Loucy (cell line): ENCODE results near the gene TAGLN3.

Experiments used
- H2AFZ ChIP-seq: fragments of 200-600 bp; sonication (generic); 2 replicates; pipeline ENCODE4 v1.6.0; 2016; ENCODE audit warnings: antibody characterized with exemption, mild to moderate bottlenecking, low read length, moderate library complexity
- H3F3A ChIP-seq: fragments of 200-600 bp; 2 replicates; pipeline ENCODE4 v1.6.0; 2016; ENCODE audit warnings: antibody characterized with exemption, low read depth, mild to moderate bottlenecking
- H3K27me3 ChIP-seq: fragments of 200-600 bp; sonication (generic); 2 replicates; pipeline ENCODE4 v1.6.1; 2014; ENCODE audit warnings: low read length, mild to moderate bottlenecking; ENCODE audit not compliant: insufficient read depth, poor library complexity, severe bottlenecking
- H3K36me3 ChIP-seq: fragments of 200-600 bp; sonication (generic); 2 replicates; pipeline ENCODE4 v1.6.1; 2016; ENCODE audit warnings: low read length; ENCODE audit not compliant: insufficient read depth
- H3K4me1 ChIP-seq: fragments of 200-600 bp; sonication (generic); 2 replicates; pipeline ENCODE4 v1.5.1; 2014; ENCODE audit warnings: low read length, mild to moderate bottlenecking; ENCODE audit not compliant: insufficient read depth, poor library complexity, severe bottlenecking
- H3K4me2 ChIP-seq: fragments of 200-600 bp; sonication (generic); 2 replicates; pipeline ENCODE4 v1.6.0; 2014; ENCODE audit warnings: antibody characterized with exemption, low read length, low read depth, mild to moderate bottlenecking; ENCODE audit not compliant: poor library complexity, severe bottlenecking
- H3K4me3 ChIP-seq: fragments of 200-600 bp; sonication (generic); 2 replicates; pipeline ENCODE4 v1.5.1; 2014; ENCODE audit warnings: low read length, mild to moderate bottlenecking, mixed read lengths; ENCODE audit not compliant: poor library complexity, severe bottlenecking
- H3K79me2 ChIP-seq: fragments of 200-600 bp; sonication (generic); 2 replicates; pipeline ENCODE4 v1.6.1; 2014; ENCODE audit warnings: low read length; ENCODE audit not compliant: insufficient read depth
- H3K9ac ChIP-seq: fragments of 200-600 bp; sonication (generic); 2 replicates; pipeline ENCODE4 v1.6.0; 2014; ENCODE audit warnings: mild to moderate bottlenecking, low read depth, low read length, moderate library complexity; ENCODE audit not compliant: poor library complexity, severe bottlenecking
- H3K9me2 ChIP-seq: fragments of 200-600 bp; sonication (generic); replicated peaks from 2 replicates; pipeline ENCODE4 v1.6.1; 2016; ENCODE audit warnings: low read depth, low read length, mixed read lengths
- H3K9me3 ChIP-seq: fragments of 200-600 bp; sonication (generic); 2 replicates; pipeline ENCODE4 v1.6.1; 2014; ENCODE audit warnings: mild to moderate bottlenecking, antibody characterized with exemption, low read length, low read depth; ENCODE audit not compliant: insufficient read depth
- H4K20me1 ChIP-seq: fragments of 200-600 bp; sonication (generic); 2 replicates; pipeline ENCODE4 v1.6.0; 2014; ENCODE audit warnings: antibody characterized with exemption, low read length, mild to moderate bottlenecking; ENCODE audit not compliant: insufficient read depth, poor library complexity, severe bottlenecking
- CTCF ChIP-seq: fragments of 200-600 bp; sonication (generic); conservative IDR thresholded peaks from 2 replicates; pipeline ENCODE4 v1.5.1; 2014; ENCODE audit warnings: mild to moderate bottlenecking, antibody characterized with exemption, low read length
- EZH2phosphoT487 ChIP-seq: fragments of 200-600 bp; IDR thresholded peaks from 2 replicates; pipeline ENCODE4 v1.6.1; 2018; ENCODE audit warnings: antibody characterized with exemption, mild to moderate bottlenecking, moderate library complexity, borderline replicate concordance

The TAGLN3 gene

GRCh38 chr3:112019716-112020115, 21.0 kb downstream of the TAGLN3 start:
- Histone ChIP-seq H3K36me3 (no peaks in the 10 kb centered on the region), H3K27me3 (no peaks in the 10 kb centered on the region), H4K20me1 (no peaks in the 10 kb centered on the region), H3F3A (no peaks in the 10 kb centered on the region), H3K9ac (no peak overlapping the region), H3K4me3 (no peak overlapping the region), H3K79me2 (no peaks in the 10 kb centered on the region), H3K9me2 (no peaks in the 10 kb centered on the region), H3K4me2 (no peak overlapping the region), H3K9me3 (no peaks in the 10 kb centered on the region), H2AFZ (no peak overlapping the region), H3K4me1 (no peaks in the 10 kb centered on the region)
- TF ChIP-seq CTCF (no peak), EZH2phosphoT487 (no peak)

GRCh38 chr3:112020674-112021085, 22.0 kb downstream of the TAGLN3 start:
- Histone ChIP-seq H3K79me2 (no peaks in the 10 kb centered on the region), H3F3A (no peaks in the 10 kb centered on the region), H3K36me3 (no peaks in the 10 kb centered on the region), H4K20me1 (no peaks in the 10 kb centered on the region), H3K4me2 (no peak overlapping the region), H3K9ac (no peak overlapping the region), H3K9me3 (no peaks in the 10 kb centered on the region), H3K9me2 (no peaks in the 10 kb centered on the region), H3K4me3 (no peak overlapping the region), H3K4me1 (no peaks in the 10 kb centered on the region), H3K27me3 (no peaks in the 10 kb centered on the region), H2AFZ (no peak overlapping the region)
- TF ChIP-seq CTCF: no peak
- no peak for TF ChIP-seq EZH2phosphoT487

- no peaks in the 10 kb centered on the region for H3K9me2 ChIP-seq
- no peaks in the 10 kb centered on the region for H3K27me3 ChIP-seq
- H3K4me1 ChIP-seq: no peaks in the 10 kb centered on the region
- no peaks in the 10 kb centered on the region for H3K9me3 ChIP-seq
- H2AFZ ChIP-seq: no peak overlapping the region
- TF ChIP-seq EZH2phosphoT487: no peak
- no peaks in the 10 kb centered on the region for H3K36me3 ChIP-seq
- no peaks in the 10 kb centered on the region for H3F3A ChIP-seq
- H3K4me2 ChIP-seq: no peak overlapping the region
- H3K9ac ChIP-seq: no peak overlapping the region
- no peak overlapping the region for H3K4me3 ChIP-seq
- no peaks in the 10 kb centered on the region for H3K79me2 ChIP-seq
- H4K20me1 ChIP-seq: no peaks in the 10 kb centered on the region
Measured at GRCh38 chr3:112027142-112027541, 28.4 kb downstream of the TAGLN3 start.

- no peak overlapping the region for H3K9ac ChIP-seq
- no peak overlapping the region for H2AFZ ChIP-seq
- H3K9me3 ChIP-seq: no peaks in the 10 kb centered on the region
- H3F3A ChIP-seq: no peaks in the 10 kb centered on the region
- TF ChIP-seq EZH2phosphoT487: no peak
- no peak for TF ChIP-seq CTCF
- H3K9me2 ChIP-seq: no peaks in the 10 kb centered on the region
- no peaks in the 10 kb centered on the region for H3K27me3 ChIP-seq
- no peaks in the 10 kb centered on the region for H4K20me1 ChIP-seq
- no peaks in the 10 kb centered on the region for H3K4me1 ChIP-seq
- no peaks in the 10 kb centered on the region for H3K79me2 ChIP-seq
- no peak overlapping the region for H3K4me3 ChIP-seq
- no peak overlapping the region for H3K4me2 ChIP-seq
- no peaks in the 10 kb centered on the region for H3K36me3 ChIP-seq
Measured at GRCh38 chr3:112027826-112028225, 29.1 kb downstream of the TAGLN3 start.
